NCI-H2196 (cell line): Measurements from ENCODE around the gene SLC7A8.

Experiments used
- DNase-seq: peaks from one replicate; lab custom pipeline; 2025; ENCODE audit not compliant: unreplicated experiment; lab: John Stamatoyannopoulos, UW

SLC7A8 gene

GRCh38 chr14:23132970-23133369 lies 50.5 kb downstream of the SLC7A8 start:
- DNase-seq = no peak

GRCh38 chr14:23131482-23131881 lies 52.0 kb downstream of the SLC7A8 start:
- no peak for DNase-seq

- no peak for DNase-seq
These were observed 52.6 kb downstream of the SLC7A8 start for GRCh38 chr14:23130871-23131270.

GRCh38 chr14:23129759-23130316 lies 53.6 kb downstream of the SLC7A8 start:
- no peak for DNase-seq

- DNase-seq = no peak
These were observed 54.3 kb downstream of the SLC7A8 start for GRCh38 chr14:23128969-23129758.

- DNase-seq = no peak
These were observed 55.6 kb downstream of the SLC7A8 start for GRCh38 chr14:23127861-23128260.

GRCh38 chr14:23126548-23127278 lies 56.7 kb downstream of the SLC7A8 start:
- no peak for DNase-seq

GRCh38 chr14:23125933-23126524 lies 57.4 kb downstream of the SLC7A8 start:
- DNase-seq = no peak

- DNase-seq = no peak
These were observed 58.4 kb downstream of the SLC7A8 start for GRCh38 chr14:23125011-23125410.

GRCh38 chr14:23124337-23124954 lies 59.0 kb downstream of the SLC7A8 start:
- no peak for DNase-seq

- peak; percentile 45 for DNase-seq
These were observed 60.0 kb downstream of the SLC7A8 start for GRCh38 chr14:23123419-23123818.

- no peak for DNase-seq
These were observed 61.4 kb downstream of the SLC7A8 start for GRCh38 chr14:23122086-23122485.

- no peak for DNase-seq
These were observed 62.1 kb downstream of the SLC7A8 start for GRCh38 chr14:23121361-23121771.

- DNase-seq = peak; percentile 89
These were observed 62.8 kb downstream of the SLC7A8 start for GRCh38 chr14:23120541-23121251.

GRCh38 chr14:23119363-23120327 lies 63.8 kb downstream of the SLC7A8 start:
- no peak for DNase-seq

- DNase-seq = no peak
These were observed 64.7 kb downstream of the SLC7A8 start, which contains the start of gene CEBPE for GRCh38 chr14:23118506-23119362. Gene CEBPE (minus strand): TSS chr14:23119255. CDS start chr14:23119091, 164 bp downstream.

- no peak for DNase-seq
These were observed 66.0 kb downstream of the SLC7A8 start for GRCh38 chr14:23117371-23118020.

- no peak for DNase-seq
These were observed 67.5 kb downstream of the SLC7A8 start for GRCh38 chr14:23115918-23116317.
